ENCODE results near the gene TSPYL1.
"Not testable (repeated sequence)": the region's sequence is repeated elsewhere in the genome, so short reads cannot be mapped to it uniquely, and the experiment has no call there.

TSPYL1 gene

DNA sequence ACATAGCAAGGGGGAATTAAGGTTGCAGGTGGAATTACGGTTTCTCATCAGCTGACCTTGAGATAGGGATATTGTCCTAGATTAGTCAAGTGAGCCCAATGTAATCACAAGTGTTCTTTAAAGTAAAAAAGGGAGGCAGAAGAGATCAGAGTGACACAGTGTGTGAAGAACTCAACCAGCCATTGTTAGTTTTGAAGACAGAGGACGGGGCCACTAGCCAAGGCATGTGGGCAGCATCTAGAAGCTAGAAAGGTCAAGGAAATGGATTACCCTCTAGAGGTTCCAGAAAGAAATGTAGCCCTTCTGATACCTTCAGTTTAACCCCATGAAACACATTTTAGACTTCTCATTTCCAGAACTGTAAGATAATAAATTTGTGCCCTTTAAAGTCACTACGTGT is 18.5 kb upstream of the TSPYL1 start:
- no peak for DNase-seq (ENCODE audit: low read depth in 2 of 2)

DNA sequence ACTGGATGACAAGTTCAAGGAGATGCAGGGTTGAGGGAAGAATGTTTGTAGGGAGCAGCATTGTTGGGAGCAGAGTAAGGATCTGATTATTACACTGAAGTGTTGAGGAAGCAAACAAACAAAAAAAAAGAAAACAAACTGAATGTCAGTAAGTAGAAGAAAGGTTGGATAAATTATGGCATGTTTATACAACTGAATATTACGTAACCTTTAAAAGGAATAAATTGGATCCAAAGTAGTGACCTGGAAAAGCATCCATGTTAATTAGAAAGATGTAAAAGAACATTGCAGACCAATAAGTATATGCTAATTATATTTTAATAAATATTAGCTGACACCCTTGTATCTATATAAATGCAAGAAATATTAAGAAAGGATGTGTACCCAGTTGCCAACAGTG is 12.8 kb upstream of the TSPYL1 start:
- no peak for DNase-seq (ENCODE audit: low read depth in 2 of 2)

- no peak for DNase-seq (ENCODE audit: low read depth in 2 of 2)
These were observed 12.1 kb upstream of the TSPYL1 start for GRCh38 chr6:116291701-116292396.

DNA sequence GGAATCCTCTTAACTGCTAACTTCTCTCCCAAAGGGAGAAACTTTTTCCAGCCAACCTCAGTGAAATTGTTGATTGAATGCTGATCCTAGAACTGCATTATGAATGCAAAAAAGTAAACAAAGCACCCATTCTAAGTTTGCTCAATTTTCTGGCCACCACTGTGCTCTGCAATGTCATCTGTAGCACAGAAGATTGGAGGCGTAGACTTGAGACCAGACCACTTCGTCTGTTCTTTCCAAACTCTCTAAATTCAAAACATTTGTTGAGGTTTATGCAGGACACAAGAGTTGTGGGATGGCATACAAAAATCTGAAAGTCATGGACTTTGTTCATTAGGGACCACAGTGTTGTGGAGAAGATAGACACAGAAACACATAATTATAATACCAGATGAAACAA is 11.1 kb upstream of the TSPYL1 start:
- DNase-seq (ENCODE audit: low read depth in 2 of 2) = no peak

DNA sequence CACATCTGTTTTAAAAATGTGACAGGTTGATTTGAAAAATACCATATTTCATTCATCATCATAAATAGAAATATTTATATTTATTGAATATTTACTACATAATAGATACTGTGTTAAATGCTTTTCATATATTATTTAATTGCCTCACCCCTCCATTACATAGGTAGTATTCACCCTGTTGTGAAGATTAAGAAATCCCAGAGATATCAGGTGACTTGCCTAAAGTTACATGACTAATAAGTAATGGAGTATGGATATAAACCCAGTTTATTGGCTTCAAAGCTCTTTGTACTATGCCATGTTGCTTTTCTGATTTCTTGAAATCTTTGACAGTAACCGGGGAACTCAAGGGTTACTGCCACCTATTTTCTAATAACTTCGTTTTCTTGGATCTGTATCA is 10.1 kb upstream of the TSPYL1 start:
- no peak for DNase-seq (ENCODE audit: low read depth in 2 of 2)

- DNase-seq (ENCODE audit: low read depth in 2 of 2) = no peak
These were observed 8.1 kb upstream of the TSPYL1 start for GRCh38 chr6:116287689-116288282.

- DNase-seq (ENCODE audit: low read depth in 2 of 2) = no peak
These were observed 7.1 kb upstream of the TSPYL1 start for GRCh38 chr6:116286773-116287358.

DNA sequence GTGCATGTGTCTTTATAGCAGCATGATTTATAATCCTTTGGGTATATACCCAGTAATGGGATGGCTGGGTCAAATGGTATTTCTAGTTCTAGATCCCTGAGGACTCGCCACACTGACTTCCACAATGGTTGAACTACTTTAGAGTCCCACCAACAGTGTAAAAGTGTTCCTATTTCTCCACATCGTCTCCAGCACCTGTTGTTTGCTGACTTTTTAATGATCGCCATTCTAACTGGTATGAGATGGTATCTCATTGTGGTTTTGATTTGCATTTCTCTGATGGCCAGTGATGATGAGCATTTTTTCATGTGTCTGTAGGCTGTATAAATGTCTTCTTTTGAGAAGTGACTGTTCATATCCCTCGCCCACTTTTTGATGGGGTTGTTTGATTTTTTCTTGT is 5.3 kb upstream of the TSPYL1 start:
- DNase-seq (ENCODE audit: low read depth in 2 of 2) = not testable (repeated sequence)

DNA sequence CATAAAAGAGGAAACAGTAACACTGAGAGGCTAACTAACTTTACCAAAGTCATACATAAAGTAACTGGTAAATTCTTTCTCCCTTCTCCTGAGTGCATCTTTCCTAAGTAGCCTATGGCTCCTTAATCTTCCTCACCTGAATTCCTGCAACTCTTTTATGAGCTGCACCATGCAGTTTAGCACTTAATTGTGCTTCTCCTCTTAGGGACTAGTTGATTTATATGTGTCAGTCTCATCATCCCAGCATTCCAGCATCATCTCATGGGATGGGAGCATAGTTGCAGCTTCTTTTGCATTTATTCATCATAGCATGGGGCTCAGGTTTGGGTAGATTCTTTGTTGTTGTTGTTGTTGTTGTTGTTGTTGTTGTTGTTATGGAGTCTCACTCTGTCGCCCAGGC is 3.5 kb upstream of the TSPYL1 start:
- DNase-seq (ENCODE audit: low read depth in 2 of 2) = no peak

DNA sequence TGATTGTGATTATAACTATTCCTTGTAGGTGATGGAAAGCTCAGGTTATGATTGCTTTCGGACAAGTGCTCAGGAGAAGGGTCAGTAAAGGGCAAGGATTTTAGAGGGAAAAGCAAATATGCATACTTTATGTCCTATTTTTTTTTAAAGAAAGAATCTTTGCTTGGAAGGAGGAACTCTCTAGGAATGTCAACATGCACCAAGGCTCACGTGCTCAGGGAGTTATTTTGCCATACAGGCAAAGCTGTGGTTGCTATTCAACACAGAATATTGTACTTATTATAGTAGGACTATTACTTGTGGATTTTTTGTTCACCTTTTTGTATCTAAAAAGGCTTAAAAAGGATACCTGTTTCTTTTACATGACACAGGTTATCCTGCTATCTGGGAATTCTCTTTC is 3.0 kb upstream of the TSPYL1 start:
- DNase-seq (ENCODE audit: low read depth in 2 of 2) = no peak

DNA sequence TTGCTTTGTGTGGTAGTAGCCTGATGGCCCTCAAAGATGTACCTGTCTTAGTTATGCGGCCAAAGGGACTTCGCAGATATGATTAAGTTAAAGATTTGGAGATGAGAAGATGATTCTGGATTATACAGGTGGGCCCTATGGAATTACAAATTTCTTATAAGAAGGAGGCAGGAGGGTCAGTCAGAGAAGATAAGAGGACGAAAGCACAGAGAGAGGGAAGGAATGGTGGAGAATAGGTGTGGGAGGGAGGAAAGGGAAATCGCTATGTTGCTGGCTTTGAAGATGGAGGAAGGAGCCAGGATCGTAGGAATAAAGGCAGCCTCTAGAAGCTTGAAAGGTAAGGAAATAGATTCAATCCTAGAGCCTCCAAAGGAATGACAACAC is 1.2 kb upstream of the TSPYL1 start:
- DNase-seq (ENCODE audit: low read depth in 2 of 2) = no peak

GRCh38 chr6:116280161-116280932 is 617 bp upstream of the TSPYL1 start:
- no peak for DNase-seq (ENCODE audit: low read depth in 2 of 2)

- DNase-seq (ENCODE audit: low read depth in 2 of 2) = no peak
These were observed 887 bp downstream of the TSPYL1 start for GRCh38 chr6:116278854-116279231.

GRCh38 chr6:116278481-116278829 is 1.3 kb downstream of the TSPYL1 start:
- no peak for DNase-seq (ENCODE audit: low read depth in 2 of 2)

- DNase-seq (ENCODE audit: low read depth in 2 of 2) = no peak
These were observed 2.6 kb downstream of the TSPYL1 start for GRCh38 chr6:116277124-116277523.

DNA sequence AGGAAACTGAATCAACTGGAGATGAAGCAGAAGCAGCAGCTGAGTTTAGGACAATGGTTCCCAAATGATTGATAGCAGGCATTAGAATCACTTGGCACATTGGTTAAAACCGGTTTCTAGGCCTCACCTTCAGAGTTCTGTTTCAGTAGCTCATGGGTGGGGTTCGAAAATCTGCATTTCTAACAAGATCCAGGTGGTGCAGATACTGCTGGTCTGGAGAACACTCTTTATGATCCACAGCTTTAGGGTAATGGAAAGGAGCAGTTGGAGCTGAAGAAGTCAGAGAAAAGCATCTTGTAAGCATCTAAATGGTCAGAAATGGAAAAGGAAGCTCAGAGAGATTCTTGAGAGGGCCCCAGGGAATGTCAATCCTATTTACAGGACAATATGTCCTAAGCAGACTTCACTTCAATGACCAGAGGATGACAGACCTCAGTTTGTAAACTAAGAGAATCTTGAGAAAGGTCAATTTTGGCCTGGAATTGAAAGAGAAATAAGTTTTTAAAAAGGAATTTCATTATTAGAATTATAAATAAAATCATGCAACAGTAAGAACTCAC is 8.5 kb downstream of the TSPYL1 start:
- no peak for DNase-seq (ENCODE audit: low read depth in 2 of 2)

DNA sequence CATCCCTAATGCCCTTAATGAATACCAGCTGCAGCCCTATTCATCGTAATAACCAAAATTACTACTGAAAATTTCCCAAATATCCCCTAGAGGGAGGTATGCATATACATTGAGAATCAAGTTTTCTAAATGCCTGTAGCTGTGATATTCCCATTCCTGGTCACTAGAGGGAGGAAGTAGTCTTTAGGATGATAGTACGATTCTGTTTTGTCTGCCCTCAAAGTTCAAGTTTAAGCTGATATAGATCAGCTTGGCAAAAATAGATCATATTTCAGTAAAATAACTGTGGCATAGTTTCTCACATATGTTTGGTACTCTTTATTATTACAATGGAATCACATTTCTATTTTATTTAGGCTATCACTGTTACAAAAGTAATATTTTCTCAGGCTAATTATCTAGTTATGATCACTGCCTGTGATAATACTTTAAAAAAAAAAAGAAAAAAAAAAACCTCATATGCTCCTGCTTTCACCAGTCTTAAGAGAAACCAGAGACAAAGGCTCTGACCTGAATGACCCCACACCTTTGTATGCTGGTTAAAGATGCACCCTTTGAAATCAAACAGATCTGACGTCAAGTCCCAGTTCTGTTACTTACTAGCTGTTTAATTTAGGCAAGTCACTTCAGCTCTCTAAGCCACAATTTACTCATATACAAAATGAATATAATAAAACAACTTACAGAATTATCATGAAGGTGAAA is 11.0 kb downstream of the TSPYL1 start:
- DNase-seq (ENCODE audit: low read depth in 2 of 2) = no peak

DNA sequence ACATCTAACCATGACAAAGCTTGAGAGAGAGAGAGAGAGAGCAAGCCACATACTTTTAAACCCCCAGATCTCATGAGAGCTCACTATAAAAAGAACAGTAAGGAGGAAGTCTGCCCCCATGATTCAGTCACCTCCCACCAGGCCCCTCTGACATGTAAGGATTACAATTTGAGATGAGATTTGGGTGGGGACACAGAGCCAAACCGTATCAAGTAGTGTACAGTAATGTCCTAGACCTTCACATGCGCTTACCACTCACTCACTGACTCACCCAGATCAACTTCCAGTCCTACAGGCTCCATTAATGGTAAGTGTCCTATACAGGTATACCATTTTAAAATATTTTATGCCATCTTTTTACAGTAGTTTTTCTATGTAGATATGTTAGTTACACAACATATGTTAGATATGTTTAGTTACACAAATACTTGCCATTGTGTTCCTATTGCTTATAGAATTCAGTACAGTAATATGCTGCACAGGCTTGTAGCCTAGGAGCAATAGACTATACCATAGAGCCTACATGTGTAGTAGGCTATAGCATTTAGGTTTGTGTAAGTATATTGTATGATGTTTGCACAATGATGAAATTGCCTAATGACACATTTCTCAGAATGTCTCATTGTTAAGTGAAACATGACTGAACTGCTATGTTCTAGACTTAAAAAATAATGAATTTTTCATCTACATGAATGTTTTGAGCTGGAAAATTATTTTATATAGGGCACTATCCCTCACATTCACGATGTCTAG is 11.7 kb downstream of the TSPYL1 start:
- no peak for DNase-seq (ENCODE audit: low read depth in 2 of 2)

DNA sequence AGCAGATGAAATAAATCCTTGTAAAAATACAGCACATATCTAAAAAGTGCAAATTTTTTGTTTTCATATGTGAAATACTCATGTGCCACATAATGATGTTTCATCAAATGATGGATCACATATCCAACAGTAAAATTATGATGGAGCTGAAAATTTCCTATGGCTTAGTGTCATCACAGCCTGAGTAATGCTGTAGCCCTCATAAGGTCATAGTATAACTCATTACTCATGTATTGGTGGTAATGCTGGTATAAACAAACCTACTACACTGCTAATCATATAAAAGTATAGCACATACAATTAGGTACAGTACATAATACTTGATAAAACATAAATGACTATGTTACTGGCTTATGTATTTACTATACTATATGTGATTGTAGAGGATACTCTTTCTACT is 12.9 kb downstream of the TSPYL1 start:
- DNase-seq (ENCODE audit: low read depth in 2 of 2) = no peak

- DNase-seq (ENCODE audit: low read depth in 2 of 2) = peak in 1 of 2 donors; percentile 16
These were observed 14.5 kb downstream of the TSPYL1 start for GRCh38 chr6:116265041-116265829.

Data from stimulated activated CD8-positive, alpha-beta memory T cell treated with anti-CD3 and anti-CD28 coated beads, Interleukin-2, amount 100 ng/mL, for 48 hours (primary cell).